Measurements from ENCODE around the gene GPC6. TPM values are rescaled to one million over a fixed set of nuclear protein-coding genes. Genes with fewer than 3 reads are reported as not detected.

The GPC6 gene
- polyA plus RNA-seq, 4 donors: 47.9 to 66.1 (median 61.3) TPM

DNA sequence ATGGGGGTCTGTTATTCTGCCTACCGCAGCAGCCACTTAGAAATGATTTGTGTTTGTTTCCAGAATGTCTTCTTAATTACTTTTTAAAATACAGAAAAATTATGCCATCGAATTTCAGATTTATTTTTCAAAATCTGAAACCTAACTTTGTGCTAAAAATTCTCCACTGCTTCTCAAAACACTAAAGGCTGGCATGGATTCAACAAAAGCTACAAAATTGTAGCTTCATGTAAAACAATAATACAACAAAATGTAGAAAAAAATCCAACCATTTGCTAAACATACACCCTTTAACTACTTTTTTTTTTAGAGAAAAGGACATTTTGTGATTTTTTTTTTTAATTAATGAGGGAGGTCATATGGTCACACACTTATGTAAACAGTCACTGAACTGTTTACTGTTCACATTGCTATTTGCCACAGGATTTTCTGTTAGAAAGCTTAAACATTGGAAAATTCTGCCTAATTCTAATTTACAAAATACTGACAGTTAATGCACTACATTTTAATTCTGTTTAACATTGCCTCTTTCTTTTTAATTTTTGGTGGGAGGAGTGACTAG, 646.3 kb downstream of the GPC6 start:
- DNase-seq (ENCODE audit: low read depth in 4 of 4, low spot score in 2 of 4): no peak

DNA sequence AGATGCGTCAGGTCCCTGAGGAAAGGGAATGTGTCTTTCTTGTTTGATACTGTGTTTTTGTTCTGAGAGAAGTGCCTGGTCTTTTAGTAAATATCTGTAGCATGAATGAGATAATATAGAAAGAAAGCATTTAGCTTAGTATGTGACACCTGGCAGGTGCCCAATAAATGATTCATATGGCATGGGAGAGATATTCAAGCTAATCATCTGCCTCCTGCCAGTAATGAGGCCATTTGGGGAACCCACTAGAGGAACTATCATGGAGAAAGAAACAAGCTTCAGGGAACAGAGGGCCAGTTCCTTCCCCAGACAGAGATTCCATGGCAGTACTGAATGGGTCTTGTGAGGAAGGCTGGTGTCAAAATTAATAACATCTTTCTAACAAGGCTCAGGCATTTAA, 648.9 kb downstream of the GPC6 start:
- DNase-seq (ENCODE audit: low read depth in 4 of 4, low spot score in 2 of 4): no peak

DNA sequence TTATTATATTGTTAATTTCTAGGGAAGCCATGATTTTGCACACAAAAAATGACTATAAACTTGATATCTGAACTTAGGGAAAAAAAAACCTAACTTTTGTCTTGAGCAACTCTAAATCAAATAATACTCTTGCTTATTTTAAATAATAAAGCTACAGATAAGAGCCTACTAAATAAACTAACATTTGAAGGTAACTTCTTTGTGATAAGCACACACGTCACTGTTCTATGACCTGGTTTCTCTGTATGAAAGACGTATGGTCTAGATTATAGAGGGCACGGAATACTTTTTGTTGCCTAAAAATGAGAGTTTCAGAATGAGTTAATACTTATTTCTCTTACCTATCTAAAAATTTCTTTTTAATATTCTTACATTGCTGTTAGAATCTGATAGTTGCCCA, 649.6 kb downstream of the GPC6 start:
- DNase-seq (ENCODE audit: low read depth in 4 of 4, low spot score in 2 of 4): no peak

GRCh38 chr13:93878675-93879074, 652.1 kb downstream of the GPC6 start:
- no peak for DNase-seq (ENCODE audit: low read depth in 4 of 4, low spot score in 2 of 4)

DNA sequence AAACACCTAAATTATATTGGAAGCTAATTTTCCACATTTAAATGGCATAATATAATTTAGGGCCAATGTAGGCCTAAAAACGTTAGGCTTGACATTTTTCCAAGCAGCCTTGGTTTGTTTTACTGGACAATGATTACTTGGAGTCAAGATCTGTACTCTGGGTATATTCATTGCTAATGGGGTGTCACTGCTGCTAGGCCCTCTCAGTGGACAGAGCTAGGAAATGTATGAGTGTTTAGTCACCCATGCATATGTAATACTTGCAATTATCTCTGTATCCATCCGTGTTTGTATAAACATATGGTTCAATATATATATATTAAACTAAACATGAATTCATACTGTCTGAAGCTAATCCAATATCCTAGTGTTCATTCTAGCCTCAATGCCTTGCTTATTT, 654.8 kb downstream of the GPC6 start:
- no peak for DNase-seq (ENCODE audit: low read depth in 4 of 4, low spot score in 2 of 4)

GRCh38 chr13:93882086-93882651, 655.6 kb downstream of the GPC6 start:
- DNase-seq (ENCODE audit: low read depth in 4 of 4, low spot score in 2 of 4): no peak

DNA sequence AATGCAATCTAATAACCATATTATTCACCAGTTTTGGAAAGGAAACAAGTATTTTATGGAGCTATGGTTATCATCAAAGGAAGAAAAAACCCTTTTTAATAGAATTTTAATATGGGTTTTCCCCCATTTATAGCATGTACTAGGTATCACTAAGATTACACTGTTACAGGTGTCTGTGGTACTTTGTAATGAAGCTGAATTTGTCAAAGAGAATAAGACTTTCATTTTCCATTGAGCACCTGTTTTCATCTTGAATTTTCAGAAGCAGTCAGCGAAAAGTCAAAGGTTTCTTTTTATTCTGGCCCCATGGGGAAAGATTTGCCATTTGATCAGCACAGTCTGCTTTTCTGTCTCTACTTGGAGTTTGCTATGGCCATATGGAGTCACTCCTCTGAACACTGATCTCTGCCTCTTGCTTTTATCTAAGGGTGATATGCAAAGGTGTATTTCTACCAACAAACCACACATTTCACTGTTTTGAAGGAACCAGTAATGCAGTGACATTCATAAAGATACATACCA, 662.9 kb downstream of the GPC6 start:
- no peak for DNase-seq (ENCODE audit: low read depth in 4 of 4, low spot score in 2 of 4)

GRCh38 chr13:93899981-93900380, 673.4 kb downstream of the GPC6 start:
- DNase-seq (ENCODE audit: low read depth in 4 of 4, low spot score in 2 of 4): no peak

GRCh38 chr13:93900731-93901130, 674.1 kb downstream of the GPC6 start:
- DNase-seq (ENCODE audit: low read depth in 4 of 4, low spot score in 2 of 4): no peak

DNA sequence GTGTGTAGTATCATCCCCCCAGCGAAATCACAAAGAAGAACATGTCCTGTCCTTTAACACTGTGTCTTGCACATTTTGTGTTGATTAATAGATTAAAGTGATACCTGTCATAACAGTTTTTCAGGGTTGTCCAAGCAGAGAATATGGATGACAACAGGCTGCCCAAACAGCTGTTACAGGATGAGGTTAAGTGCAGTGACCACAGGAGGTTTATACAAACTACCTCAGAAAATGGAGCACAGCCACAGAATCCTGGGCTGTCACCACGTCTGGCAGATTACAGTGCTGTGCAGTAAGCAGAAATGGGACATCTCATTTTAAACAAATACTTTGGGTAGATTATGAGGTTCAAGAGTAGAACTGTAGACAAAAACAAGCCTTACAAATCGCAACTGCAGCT, 677.3 kb downstream of the GPC6 start:
- DNase-seq (ENCODE audit: low read depth in 4 of 4, low spot score in 2 of 4): no peak

- DNase-seq (ENCODE audit: low read depth in 4 of 4, low spot score in 2 of 4): no peak
Observed at GRCh38 chr13:93915269-93915809, 688.7 kb downstream of the GPC6 start.

- no peak for DNase-seq (ENCODE audit: low read depth in 4 of 4, low spot score in 2 of 4)
Observed at GRCh38 chr13:93922063-93922855, 695.7 kb downstream of the GPC6 start.

DNA sequence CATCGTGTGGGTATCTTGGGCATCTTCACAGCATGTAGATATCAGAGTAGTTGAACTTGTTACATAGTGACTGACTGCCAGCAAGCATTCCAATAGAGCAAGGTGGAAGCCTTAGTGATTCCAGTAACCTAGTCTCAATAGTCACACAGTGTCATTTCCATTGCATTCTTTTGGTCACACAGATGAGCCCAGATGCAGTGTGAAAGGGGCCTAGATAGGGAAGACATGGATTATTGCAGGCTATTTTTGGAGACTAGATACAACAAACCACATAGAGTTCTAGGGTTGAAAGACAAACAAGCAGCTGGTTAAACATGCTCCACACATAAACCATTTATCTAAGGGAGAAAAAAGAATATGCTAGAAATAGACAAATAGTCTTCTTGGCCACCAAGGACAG, 699.4 kb downstream of the GPC6 start:
- DNase-seq (ENCODE audit: low read depth in 4 of 4, low spot score in 2 of 4): no peak

- no peak for DNase-seq (ENCODE audit: low read depth in 4 of 4, low spot score in 2 of 4)
Observed at GRCh38 chr13:93926425-93926824, 699.8 kb downstream of the GPC6 start.

DNA sequence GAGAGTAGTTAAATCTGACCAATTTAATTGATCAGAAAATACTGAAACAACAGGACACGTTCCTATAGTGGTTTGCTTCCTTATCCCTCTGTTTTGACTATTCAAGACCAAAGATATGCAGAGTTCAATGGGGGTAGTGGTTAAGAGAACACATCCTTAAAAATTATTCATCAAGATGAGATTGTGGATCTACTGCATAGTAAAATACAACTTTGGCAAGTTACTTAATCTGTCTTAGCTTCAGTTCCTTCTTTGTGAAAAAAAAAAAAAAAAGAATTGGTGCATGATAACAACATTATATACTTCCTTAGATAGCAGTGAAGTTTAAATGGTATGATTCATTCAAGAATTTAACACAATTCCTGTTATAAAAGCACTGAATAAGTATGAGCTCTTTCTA, 700.8 kb downstream of the GPC6 start:
- DNase-seq (ENCODE audit: low read depth in 4 of 4, low spot score in 2 of 4): no peak

GRCh38 chr13:93932901-93933300, 706.3 kb downstream of the GPC6 start:
- DNase-seq (ENCODE audit: low read depth in 4 of 4, low spot score in 2 of 4): no peak

DNA sequence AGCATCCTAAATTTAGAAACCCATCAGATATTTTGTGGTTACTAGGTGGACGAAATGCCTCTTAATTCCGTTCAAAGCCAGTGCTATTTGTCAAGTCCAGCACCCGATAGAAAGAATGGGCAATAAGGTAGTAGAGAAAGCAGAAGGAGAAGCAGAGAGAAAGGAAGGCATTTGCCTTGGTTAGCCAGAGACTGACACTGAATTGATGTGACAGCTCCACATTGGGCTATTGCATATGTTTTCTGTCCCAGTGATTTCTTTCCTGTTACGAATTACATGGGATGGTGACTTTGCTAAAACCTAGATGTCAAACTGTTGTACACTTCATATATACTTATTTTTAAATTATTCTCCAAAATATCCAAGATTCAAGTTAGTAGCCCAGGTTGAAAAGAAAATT, 710.3 kb downstream of the GPC6 start:
- DNase-seq (ENCODE audit: low read depth in 4 of 4, low spot score in 2 of 4): no peak

DNA sequence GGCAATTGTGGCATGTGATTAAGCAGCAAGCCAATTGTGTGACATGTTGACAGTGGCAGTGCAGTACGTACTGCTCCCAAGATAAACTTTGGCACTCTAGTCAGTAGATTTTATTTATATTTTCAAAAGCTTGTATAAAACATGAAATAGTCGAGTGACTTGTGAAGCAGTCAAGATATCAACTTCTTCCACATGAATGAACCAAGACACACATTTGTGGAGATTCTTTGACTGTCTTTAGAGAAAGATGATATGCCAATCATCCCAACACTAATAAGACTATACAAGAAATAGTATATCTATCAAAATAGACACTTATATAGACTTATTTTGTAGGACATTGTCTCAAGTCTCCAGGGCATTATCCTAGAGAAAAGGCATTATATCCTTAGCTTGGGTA, 714.8 kb downstream of the GPC6 start:
- DNase-seq (ENCODE audit: low read depth in 4 of 4, low spot score in 2 of 4): no peak

GRCh38 chr13:93942016-93942415, 715.4 kb downstream of the GPC6 start:
- DNase-seq (ENCODE audit: low read depth in 4 of 4, low spot score in 2 of 4): no peak

- DNase-seq (ENCODE audit: low read depth in 4 of 4, low spot score in 2 of 4): no peak
Observed at GRCh38 chr13:93945621-93946020, 719.0 kb downstream of the GPC6 start.

DNA sequence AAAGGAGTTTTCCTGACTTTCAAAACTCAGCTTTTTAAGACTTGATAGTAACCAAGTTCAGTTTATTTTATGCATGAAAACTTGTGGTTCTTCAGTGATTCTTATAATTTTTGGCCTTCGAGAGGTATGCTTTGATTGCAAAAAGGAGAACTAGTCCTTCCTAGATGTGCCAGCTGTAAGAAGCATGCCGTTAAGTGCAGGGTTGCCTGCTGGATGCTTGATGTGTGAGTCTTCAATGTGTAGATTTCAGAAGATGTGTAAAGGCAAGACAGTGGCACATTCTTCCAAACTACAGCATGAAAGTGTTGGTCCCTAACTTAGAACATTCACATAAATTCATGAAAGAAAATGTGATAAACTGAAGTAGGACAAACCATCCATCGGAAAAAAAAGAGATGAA, 720.4 kb downstream of the GPC6 start:
- DNase-seq (ENCODE audit: low read depth in 4 of 4, low spot score in 2 of 4): no peak

- no peak for DNase-seq (ENCODE audit: low read depth in 4 of 4, low spot score in 2 of 4)
Observed at GRCh38 chr13:93947651-93948050, 721.0 kb downstream of the GPC6 start.
